GM18951 (cell line): Measurements from ENCODE around the gene AMACR.

Experiments used
- POLR2A ChIP-seq: IDR thresholded peaks from 4 replicates; pipeline ENCODE4 v1.6.1; 2011; ENCODE audit warnings: mild to moderate bottlenecking; ENCODE audit not compliant: insufficient read length, insufficient read depth; ENCODE audit errors: extremely low read depth
- in situ Hi-C: fragments of 300-500 bp; cut with MboI; formaldehyde crosslinking; loops from one replicate; pipeline ENCODE4 v1.12.0; 2022; ENCODE audit warnings: low sequenced_read_pairs, mixed read lengths, inconsistent platforms; ENCODE audit not compliant: unreplicated experiment

The AMACR gene

DNA sequence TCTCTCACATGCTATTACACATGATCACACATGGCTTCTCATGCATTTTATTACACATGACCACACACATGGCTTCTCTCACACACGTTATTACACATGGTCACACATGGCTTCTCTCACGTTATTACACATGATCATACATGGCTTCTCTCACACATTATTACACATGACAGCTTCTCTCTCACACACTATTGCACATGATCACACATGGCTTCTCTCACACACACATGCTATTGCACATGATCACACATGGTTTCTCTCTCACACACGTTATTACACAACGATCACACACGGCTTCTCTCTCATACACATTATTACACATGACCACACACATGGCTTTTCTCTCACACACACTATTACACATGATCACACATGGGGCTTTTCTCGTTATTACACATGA lies 22.4 kb downstream of the AMACR start:
- in situ Hi-C loops: no loop called here
- TF ChIP-seq POLR2A: no peak

DNA sequence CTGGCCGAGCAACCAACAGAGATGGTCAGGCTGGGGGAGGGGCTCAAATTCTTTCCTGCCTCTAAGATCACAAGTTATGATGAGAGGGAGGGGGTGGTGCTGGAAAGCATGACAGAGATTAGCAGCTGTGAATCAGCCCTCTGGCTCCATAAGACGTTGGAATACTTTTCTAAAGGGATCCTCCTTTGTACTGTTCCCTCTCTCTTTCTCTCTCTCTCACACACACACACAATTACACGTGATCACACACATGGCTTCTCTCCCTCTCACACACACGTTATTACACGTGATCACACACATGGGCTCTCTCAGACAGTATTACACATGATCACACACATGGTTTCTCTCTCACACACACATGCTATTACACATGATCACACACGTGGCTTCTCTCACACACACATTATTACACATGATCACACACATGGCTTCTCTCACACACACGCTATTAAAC lies 23.2 kb downstream of the AMACR start, which contains the start of gene SLC45A2:
Gene SLC45A2, minus strand, starts transcription at position 23 of the 454 bp plus-strand sequence. CDS start 110 bp downstream, outside the sequence.
- in situ Hi-C loops: no loop called here
- no peak for TF ChIP-seq POLR2A

DNA sequence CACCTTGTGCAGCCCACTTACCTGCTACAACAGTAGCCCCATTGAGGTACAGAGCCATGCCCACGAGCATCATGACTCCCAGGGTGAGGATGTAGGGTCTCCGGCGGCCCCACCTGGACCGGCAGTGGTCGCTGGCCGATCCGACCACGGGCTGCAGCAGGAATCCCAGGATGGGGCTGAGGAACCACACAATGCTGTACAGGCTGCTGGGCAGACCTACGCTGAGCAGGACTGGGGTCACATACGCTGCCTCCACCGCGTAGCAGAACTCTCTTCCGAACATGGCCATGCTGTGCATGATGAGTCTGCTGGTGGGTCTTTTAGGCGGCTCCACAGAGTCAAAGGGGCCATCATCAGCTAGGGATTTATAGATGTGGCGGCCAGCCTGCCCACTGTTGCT lies 23.7 kb downstream of the AMACR start:
- TF ChIP-seq POLR2A: no peak
- in situ Hi-C loops: no loop called here

DNA sequence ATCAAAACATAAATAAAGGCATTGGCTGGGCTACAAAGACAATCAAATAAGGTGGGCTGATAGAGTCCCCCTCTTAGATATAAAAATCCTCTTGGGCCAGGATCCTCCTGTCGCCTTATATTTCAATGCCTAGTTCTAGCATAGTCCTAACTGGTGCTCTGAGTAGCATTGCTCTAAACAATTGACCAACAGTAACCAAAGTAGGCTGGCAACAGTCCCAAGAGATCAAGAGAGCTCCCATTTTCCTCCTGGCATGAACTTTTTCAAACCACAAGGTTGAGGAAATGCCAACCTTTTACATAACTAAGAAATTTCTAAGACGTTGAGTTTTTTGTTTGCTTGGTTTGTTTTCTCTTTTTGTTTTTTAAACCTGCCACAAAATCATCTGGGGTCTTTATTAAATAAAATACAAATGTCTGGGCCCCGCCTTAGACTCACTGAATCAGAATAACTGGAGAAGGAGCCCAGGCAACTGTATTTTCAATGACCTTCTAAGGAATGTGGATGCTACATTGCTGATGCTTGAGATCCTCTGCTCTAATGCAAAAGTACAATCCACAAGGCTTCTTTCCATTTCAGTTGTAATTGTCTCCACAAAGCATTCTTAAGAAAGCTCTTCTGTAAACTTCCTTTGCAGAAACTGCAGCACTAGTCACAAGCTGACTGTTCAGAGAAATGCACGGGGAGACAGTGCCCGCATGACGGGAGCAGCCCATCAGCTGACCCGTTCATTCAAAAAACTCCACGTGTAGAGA lies 26.3 kb downstream of the AMACR start:
- in situ Hi-C loops: no loop called here
- no peak for TF ChIP-seq POLR2A

DNA sequence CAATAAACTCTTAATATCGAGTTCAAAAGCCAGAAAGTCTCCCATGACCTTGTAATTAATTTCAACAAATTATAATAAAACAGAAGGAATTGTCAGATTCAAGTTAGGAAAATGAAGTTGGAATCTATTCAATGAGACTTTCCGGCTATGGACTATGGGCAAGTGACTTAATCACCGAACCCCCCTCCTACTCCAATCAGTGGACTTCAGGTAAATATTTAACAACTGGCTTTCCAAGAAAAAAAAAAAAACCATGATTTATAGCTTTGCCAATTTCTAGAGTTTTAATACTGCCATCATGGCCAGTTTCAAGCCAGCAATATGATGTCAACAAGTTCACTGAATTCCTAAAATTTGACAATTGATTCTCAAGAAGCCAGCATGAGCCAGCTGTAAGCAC lies 27.8 kb downstream of the AMACR start:
- TF ChIP-seq POLR2A: no peak
- in situ Hi-C loops: no loop called here

DNA sequence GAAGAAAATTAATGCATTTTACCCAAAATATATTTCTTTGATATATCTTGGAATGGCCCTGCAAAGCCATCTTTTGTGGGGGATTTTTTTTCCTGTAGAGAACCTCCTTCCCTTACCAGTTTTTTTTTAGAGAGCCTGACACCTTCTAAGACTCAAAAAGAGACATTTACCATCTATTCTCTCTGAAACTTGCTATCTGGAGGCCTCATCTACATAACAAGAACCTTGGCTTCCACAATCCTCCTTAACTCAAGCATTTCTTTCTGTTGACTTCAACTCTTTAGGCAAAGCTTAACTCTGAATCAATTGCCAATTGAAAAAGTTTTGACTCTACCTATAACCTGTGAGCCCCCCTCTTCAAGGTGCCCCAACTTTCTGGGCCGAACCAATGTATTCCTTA lies 29.5 kb downstream of the AMACR start:
- in situ Hi-C loops: no loop called here

DNA sequence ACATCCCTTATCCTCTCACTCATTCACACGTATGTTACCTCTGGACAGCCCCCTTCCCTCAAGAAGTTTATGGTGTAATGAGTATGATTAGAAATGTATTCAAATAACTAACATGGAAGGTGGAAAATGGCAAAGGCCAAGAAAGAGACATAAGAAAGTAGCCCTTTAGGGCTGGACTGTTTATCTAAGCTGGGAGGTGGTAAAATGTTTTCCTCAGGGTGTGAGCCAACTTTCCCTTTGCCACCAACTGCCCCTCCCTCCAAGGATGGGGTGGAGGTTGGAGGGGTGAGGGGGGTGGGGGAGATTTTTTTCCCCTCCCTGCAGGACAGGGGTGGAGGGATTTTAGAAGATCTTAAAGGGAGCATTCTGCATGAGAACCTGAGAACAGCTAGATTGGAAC lies 31.5 kb downstream of the AMACR start:
- in situ Hi-C loops: no loop called here
- no peak for TF ChIP-seq POLR2A

More for the DNA sequence above, 29.5 kb downstream of the AMACR start:
- TF ChIP-seq POLR2A: no peak

DNA sequence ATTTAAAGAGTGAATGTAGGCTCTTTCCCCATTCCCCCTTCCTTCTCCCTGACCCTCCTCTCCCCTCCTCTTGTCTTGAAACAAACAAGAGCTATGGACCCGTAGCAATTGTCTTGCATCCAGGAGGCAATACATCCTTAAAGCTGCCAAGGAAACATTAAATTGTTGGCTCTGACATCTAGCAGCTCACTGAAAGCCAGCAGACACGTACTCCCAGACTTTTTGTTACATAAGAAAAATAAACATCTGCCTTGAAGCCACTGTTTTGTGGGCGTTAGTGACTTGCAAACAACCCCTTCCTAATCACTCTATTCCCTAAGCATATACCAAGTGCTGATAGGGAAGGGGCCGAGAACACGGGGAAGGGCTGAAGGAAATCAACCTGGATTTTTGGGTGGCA lies 32.0 kb downstream of the AMACR start:
- in situ Hi-C loops: no loop called here
- TF ChIP-seq POLR2A: no peak

DNA sequence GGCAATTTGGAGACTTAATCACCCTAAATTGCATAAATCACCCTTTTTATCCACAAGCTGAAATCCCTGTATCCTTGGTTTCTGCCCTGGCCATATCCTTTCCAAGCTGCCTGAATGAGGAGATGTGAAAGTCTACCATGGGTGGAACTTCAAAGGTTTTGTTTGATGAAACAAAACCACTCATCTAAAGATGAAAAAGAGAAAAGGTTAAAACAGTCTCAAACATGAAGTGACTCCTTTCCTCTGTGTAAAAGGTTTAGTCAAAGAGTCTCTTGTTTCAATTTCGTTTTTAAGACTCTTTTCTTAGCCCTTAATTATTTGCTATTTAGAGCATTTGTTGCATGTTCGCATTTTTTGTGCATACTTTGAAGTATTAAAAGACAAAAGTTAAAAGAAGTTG lies 34.6 kb downstream of the AMACR start:
- TF ChIP-seq POLR2A: no peak
- in situ Hi-C loops: no loop called here

DNA sequence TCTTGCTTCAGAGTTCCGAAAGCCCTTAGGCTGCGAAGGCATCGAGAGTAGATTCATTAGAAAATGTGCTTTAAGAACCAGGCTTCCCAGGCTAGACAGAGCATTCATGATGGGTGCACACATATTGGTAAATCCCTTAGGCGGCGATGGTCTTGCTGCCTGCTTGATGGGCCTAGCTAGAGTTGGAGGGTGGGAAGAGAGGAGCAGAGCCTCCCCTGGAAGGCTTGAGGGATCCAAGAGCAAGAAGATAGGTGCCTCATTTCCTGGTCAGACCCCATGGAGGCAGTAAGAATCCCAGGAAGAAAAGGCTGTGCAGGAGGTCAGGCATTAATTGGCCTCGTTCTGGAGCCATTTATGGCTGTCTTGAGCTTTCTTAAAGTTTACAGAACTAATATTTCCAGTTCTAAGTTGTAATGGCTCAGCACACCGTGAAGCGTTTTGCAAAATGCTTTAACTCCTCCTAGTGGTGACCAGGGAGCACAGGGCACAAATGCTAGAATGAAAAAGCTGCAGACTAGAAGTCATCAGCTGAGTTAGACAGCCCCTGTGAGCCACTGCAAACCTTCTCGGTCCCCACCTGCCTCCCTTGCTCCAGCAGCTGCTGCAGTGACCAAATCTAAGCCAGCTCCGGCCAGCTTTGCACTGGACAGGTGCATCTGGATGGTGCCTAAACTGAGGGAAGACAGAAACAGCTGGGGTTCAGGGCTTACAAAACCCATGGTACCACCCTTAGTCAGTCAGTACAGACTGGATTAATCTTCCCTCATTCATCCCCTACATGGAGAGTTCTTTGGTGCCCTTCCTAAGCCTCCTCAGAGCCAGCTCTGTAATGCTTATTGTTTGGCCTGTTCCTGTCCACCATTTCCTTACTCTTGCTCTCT lies 38.0 kb downstream of the AMACR start:
- in situ Hi-C loops: no loop called here
- no peak for TF ChIP-seq POLR2A

DNA sequence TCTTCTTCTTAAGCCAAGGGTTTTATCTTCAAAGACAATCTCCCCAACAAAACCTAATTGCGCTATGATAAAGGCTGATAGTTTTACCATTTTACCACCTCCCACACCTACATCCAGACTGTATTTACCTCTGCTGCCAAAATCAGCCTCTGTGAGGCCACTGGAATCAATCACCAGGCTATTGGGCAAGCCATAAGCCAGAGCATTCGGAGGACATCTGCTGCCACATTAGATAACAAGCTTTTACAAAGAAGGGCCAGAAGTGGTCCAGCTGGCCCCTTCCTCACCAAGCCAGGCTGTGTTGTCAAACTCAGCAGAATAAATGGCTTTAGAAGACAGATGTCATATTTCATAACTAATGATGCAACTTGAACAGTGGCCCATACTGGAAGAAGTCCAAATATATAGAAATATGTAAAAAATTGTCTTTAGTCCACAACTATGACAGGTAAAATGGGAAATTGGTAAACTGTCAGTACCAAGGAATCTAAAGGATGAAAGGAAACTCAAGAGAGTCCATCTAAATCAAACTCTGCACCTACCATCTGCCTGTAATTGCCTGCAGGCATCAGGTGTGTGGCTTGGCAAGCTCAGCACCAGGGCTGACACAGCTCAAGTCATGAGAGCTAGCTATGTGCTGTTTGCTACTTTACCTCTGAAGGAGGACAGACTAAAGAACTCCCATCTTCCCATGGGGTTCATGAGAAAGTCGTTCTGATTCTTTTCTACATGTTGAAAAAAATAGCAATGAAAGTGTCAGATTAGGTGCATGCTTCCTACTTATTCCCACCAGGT lies 39.4 kb downstream of the AMACR start:
- in situ Hi-C loops: no loop called here
- no peak for TF ChIP-seq POLR2A

DNA sequence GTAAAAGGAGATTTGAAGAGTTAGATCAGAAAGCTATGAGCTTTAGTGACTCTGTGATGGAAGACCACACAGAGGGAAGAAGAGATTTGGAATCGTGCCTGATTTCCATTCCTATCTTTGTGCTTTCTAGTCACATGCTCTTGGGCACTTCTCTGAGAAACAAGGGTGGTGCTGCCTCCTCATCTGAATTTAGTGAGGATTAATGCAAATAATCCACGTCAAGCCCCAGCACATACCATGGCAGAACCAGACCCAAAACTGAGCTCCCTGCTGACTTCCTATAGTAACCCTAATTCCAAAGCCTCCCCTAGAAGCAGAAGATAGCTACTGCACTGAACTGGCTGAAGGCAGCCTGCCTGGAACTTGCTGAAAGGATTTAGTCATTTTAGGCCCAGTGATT lies 41.0 kb downstream of the AMACR start:
- no peak for TF ChIP-seq POLR2A
- in situ Hi-C loops: no loop called here

DNA sequence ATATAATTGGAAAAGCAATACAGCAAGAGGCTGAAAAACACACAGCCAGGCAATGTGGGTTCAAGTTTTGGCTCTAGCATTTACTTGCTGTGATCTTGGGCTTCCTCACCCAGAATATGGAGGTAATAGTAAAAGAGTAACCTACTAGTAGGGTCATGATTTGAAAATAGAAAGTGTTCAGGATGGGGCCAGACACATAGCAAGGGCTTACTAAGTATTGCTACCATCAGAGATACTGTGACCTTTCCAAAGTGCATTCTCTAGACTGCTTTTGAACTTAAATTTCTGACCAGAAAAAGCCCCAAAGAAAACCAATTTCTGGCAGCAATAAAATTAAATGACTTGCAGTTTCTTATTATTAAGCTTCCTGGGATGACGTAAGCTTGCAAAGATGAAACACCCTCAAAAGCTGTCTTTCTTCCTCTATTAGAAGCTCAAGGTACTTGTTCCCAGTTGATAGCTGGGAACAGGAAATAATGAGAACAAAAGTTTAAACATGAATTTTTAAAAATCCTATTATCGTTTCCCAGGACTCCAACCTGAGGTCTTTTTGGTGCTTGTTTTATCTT lies 43.6 kb downstream of the AMACR start:
- no peak for TF ChIP-seq POLR2A
- in situ Hi-C loops: no loop called here

DNA sequence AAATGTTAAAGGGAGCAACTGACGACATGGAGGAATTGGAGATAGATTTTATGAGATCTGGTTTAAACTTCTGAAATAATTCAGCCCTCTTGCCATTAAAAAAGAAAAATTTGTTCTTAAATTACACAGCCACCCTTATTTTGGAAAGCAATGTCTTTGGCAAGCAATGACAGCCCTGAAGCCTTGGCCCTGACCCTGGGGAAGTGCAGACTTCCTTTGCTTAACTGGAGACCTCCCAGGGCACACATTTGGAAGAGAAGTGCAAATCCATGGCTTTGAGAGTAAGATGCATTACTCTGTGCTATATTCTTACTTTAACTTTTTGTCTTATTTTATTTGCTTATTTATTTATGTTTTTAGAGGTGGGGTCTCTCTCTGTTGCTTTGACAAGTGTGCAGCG lies 49.7 kb downstream of the AMACR start:
- in situ Hi-C loops: no loop called here
- TF ChIP-seq POLR2A: no peak
